ENCODE results near the gene KIAA0513.

GRCh38 chr16:85011846-85012284, 15.7 kb upstream of the KIAA0513 start:
- no peak for TF ChIP-seq EZH2phosphoT487 (IDR thresholded peaks at IDR 0.05; ENCODE audit: borderline replicate concordance)
- TF ChIP-seq, protein P1, sequence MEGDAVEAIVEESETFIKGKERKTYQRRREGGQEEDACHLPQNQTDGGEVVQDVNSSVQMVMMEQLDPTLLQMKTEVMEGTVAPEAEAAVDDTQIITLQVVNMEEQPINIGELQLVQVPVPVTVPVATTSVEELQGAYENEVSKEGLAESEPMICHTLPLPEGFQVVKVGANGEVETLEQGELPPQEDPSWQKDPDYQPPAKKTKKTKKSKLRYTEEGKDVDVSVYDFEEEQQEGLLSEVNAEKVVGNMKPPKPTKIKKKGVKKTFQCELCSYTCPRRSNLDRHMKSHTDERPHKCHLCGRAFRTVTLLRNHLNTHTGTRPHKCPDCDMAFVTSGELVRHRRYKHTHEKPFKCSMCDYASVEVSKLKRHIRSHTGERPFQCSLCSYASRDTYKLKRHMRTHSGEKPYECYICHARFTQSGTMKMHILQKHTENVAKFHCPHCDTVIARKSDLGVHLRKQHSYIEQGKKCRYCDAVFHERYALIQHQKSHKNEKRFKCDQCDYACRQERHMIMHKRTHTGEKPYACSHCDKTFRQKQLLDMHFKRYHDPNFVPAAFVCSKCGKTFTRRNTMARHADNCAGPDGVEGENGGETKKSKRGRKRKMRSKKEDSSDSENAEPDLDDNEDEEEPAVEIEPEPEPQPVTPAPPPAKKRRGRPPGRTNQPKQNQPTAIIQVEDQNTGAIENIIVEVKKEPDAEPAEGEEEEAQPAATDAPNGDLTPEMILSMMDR (conservative IDR thresholded peaks at IDR 0.05; ENCODE audit: low read length): no peak
